HepG2 (cell line): ENCODE data around the gene VWA3B. TPM values are rescaled to one million over a fixed set of nuclear protein-coding genes. Genes with fewer than 3 reads are reported as not detected.

ENCODE experiments used
- ATAC-seq: fragments of 200-7000 bp; cut with Tn5 transposase; 3 replicates; pipeline ENCODE4 v1.9.1; 2020; ENCODE audit warnings: mild to moderate bottlenecking, moderate library complexity
- BruUV-seq: library from RNA; stranded (reverse); fragments of 400-500 nt; replicated peaks from 2 replicates; lab custom pipeline; 2021; lab: Mats Ljungman, UMichigan
- CTCF ChIA-PET: fragments of 300-600 bp; formaldehyde crosslinking; extraction: SDS; loops from one replicate; lab custom pipeline; 2021; ENCODE audit warnings: low total read pairs, inconsistent platforms, low intra/inter-chr PET ratio; lab: Yijun Ruan, JAX
- POLR2A ChIA-PET: fragments of 350-600 bp; sonication (Branson Sonifier 250); formaldehyde crosslinking; loops from one replicate; lab custom pipeline; 2020; ENCODE audit warnings: antibody characterized with exemption, inconsistent platforms; lab: Yijun Ruan, JAX
- DNase-seq: peaks from one replicate; pipeline ENCODE4 v3.0.0-alpha.2; 2015; ENCODE audit warnings: low spot score
- FAIRE-seq: peaks from 3 replicates; lab custom pipeline; 2011; peaks lifted over from hg19 to GRCh38; lab: Jason Lieb, UNC
- H2AFZ ChIP-seq: one replicate; pipeline ENCODE4 v1.6.1; 2011; ENCODE audit warnings: low read length, inconsistent platforms
- H3K27ac ChIP-seq: fragments of 300-600 bp; 3 replicates; pipeline ENCODE4 v1.8.0; 2011; ENCODE audit warnings: mixed run types, mild to moderate bottlenecking, mixed read lengths, low read length, inconsistent platforms; ENCODE audit not compliant: insufficient read depth; ENCODE audit errors: extremely low read length
- H3K27me3 ChIP-seq, 2 experiments: fragments of 200-600 bp in 1 of 2; 2 replicates in 1 of 2; 3 replicates in 1 of 2; pipeline versions ENCODE4 v1.6.0 to v1.8.0; 2011; ENCODE audit warnings: low read length in 2 of 2, mild to moderate bottlenecking in 2 of 2, moderate library complexity in 2 of 2, inconsistent platforms in 1 of 2; ENCODE audit not compliant: insufficient read depth in 2 of 2, control insufficient read depth in 1 of 2
- H3K36me3 ChIP-seq, 2 experiments: fragments of 200-600 bp in 1 of 2; replicated peaks in 1 of 2; 2 replicates in 1 of 2; 3 replicates in 1 of 2; pipeline versions ENCODE4 v1.5.1 to v1.8.0; 2011; ENCODE audit warnings: low read length in 2 of 2, inconsistent platforms in 1 of 2; ENCODE audit not compliant: insufficient read depth in 2 of 2, control insufficient read depth in 1 of 2
- H3K4me1 ChIP-seq: 2 replicates; pipeline ENCODE4 v1.5.1; 2012; ENCODE audit warnings: low read length, inconsistent platforms; ENCODE audit not compliant: insufficient read depth
- H3K4me2 ChIP-seq: 2 replicates; pipeline ENCODE4 v1.6.0; 2011; ENCODE audit warnings: low read depth, low read length, inconsistent platforms
- H3K4me3 ChIP-seq, 3 experiments: fragments of 200-600 bp in 1 of 3; sonication (generic), shearing (Covaris generic) in 1 of 3; replicated peaks in 1 of 3; 2 replicates each; pipeline ENCODE4 v1.5.1; 2011 to 2016; ENCODE audit warnings: low read length in 3 of 3, inconsistent platforms in 2 of 3, low read depth in 2 of 3, mild to moderate bottlenecking in 2 of 3, control low read depth in 1 of 3, mixed read lengths in 1 of 3; ENCODE audit not compliant: insufficient read depth in 1 of 3
- H3K79me2 ChIP-seq: one replicate; pipeline ENCODE4 v1.6.1; 2011; ENCODE audit warnings: low read length, inconsistent platforms; ENCODE audit not compliant: insufficient read depth
- H3K9ac ChIP-seq: 2 replicates; pipeline ENCODE4 v1.6.0; 2011; ENCODE audit warnings: mild to moderate bottlenecking, low read depth, low read length, inconsistent platforms; ENCODE audit not compliant: insufficient read depth
- H3K9me3 ChIP-seq: 2 replicates; pipeline ENCODE4 v1.5.1; 2012; ENCODE audit warnings: mild to moderate bottlenecking, low read length
- H4K20me1 ChIP-seq: 2 replicates; pipeline ENCODE4 v1.6.0; 2011; ENCODE audit warnings: inconsistent platforms, mild to moderate bottlenecking, low read length, moderate library complexity; ENCODE audit not compliant: insufficient read depth
- ATAD3A ChIP-seq: sonication (generic); formaldehyde crosslinking; IDR thresholded peaks from 2 replicates; pipeline ENCODE4 v1.4.0; 2020; ENCODE audit warnings: missing genetic modification reagents
- HOXA5 ChIP-seq: sonication (generic); formaldehyde crosslinking; IDR thresholded peaks from 2 replicates; pipeline ENCODE4 v1.4.0; 2020; ENCODE audit warnings: missing genetic modification reagents
- SNAI1 ChIP-seq: sonication (generic); formaldehyde crosslinking; IDR thresholded peaks from 2 replicates; pipeline ENCODE4 v1.5.0; 2020; ENCODE audit warnings: mild to moderate bottlenecking, missing genetic modification reagents, borderline replicate concordance
- TFDP1 ChIP-seq: IDR thresholded peaks from 2 replicates; pipeline ENCODE4 v1.6.1; 2016; ENCODE audit warnings: missing compliant biosample characterization, missing genetic modification reagents, borderline replicate concordance
- ZBTB25 ChIP-seq: IDR thresholded peaks from 2 replicates; pipeline ENCODE4 v1.6.1; 2018; ENCODE audit warnings: missing genetic modification reagents
- ZBTB7B ChIP-seq: sonication (generic); formaldehyde crosslinking; IDR thresholded peaks from 2 replicates; pipeline ENCODE4 v1.4.0; 2020; ENCODE audit warnings: missing genetic modification reagents
- ZFP90 ChIP-seq: sonication (generic); formaldehyde crosslinking; IDR thresholded peaks from 2 replicates; pipeline ENCODE4 v1.8.0; 2022; ENCODE audit warnings: missing genetic modification reagents, mild to moderate bottlenecking, inconsistent platforms, borderline replicate concordance
- ZHX2 ChIP-seq, 2 experiments: sonication (generic) in 1 of 2; formaldehyde crosslinking in 1 of 2; IDR thresholded peaks; 2 replicates each; pipeline versions ENCODE4 v1.6.1 to v1.9.0; 2014 to 2022; ENCODE audit warnings: antibody characterized with exemption in 1 of 2, borderline replicate concordance in 1 of 2, inconsistent platforms in 1 of 2, low read depth in 1 of 2, missing genetic modification reagents in 1 of 2
- ZNF569 ChIP-seq: sonication (generic); formaldehyde crosslinking; IDR thresholded peaks from 2 replicates; pipeline ENCODE4 v1.5.0; 2020; ENCODE audit warnings: mild to moderate bottlenecking, missing genetic modification reagents, moderate library complexity, borderline replicate concordance
- ZNF574 ChIP-seq: sonication (generic); formaldehyde crosslinking; IDR thresholded peaks from 2 replicates; pipeline ENCODE4 v1.4.0; 2020; ENCODE audit warnings: missing genetic modification reagents
- ZNF703 ChIP-seq: sonication (generic); formaldehyde crosslinking; IDR thresholded peaks from 2 replicates; pipeline ENCODE4 v1.5.1; 2020; ENCODE audit warnings: missing genetic modification reagents, mild to moderate bottlenecking, moderate library complexity, borderline replicate concordance
- ZNF784 ChIP-seq: sonication (generic); formaldehyde crosslinking; IDR thresholded peaks from 2 replicates; pipeline ENCODE4 v1.5.1; 2020; ENCODE audit warnings: missing genetic modification reagents, mild to moderate bottlenecking, borderline replicate concordance
- WGBS: methylation state at CpG from one replicate; pipeline ENCODE4 v1.1.6; 2017; ENCODE audit warnings: low lambda C conversion rate; 5-methylcytosine and 5-hydroxymethylcytosine counted together
- in situ Hi-C: cut with HindIII; loops from 2 replicates; pipeline ENCODE4 v1.10.0; 2017; ENCODE audit warnings: low pct_unique_long_range_greater_than_20kb; ENCODE audit not compliant: extremely low pct_ligation_motif_present
- intact Hi-C: fragments of 100-400 bp; cut with micrococcal nuclease; formaldehyde crosslinking; loops from one replicate; pipeline ENCODE4 v1.10.0; 2022; ENCODE audit not compliant: unreplicated experiment
- polyA plus RNA-seq, 8 experiments: library from polyadenylated mRNA; depleted of rRNA in 3 of 8; stranded (reverse) in 7 of 8; unstranded in 1 of 8; fragments of >200 nt; fragmentation: Illumina TruSeq in 4 of 8; extraction: Trizol in 4 of 8; gene quantifications; 2 replicates each; pipeline versions ENCODE4 v1.2.1 to v1.2.3, GENCODE V29; 2011 to 2016; ENCODE audit warnings: low read depth in 4 of 8, missing spikeins in 1 of 8, mixed read lengths in 1 of 8; ENCODE audit not compliant: insufficient read depth in 1 of 8
- total RNA-seq, 5 experiments: library from RNA; depleted of rRNA; stranded (reverse); fragments of >200 nt; fragmentation: Illumina TruSeq; extraction: Trizol; gene quantifications; 2 replicates each; pipeline ENCODE4 v1.2.3, GENCODE V29; 2016; ENCODE audit warnings: low read depth in 1 of 5

VWA3B gene
- total and polyA plus RNA-seq, 2 of the 13 experiments (the other 11 are each of a cell fraction or from before 2014, with no cell fraction given) = not detected

- no TSS peak for BruUV-seq
- ChIA-PET POLR2A (no interaction called here), CTCF (no interaction called here)
- 45% methylated on average over 4 of the region's 4 CpGs for WGBS
- FAIRE-seq = no peak
- Histone ChIP-seq H3K79me2 (no peaks in the 10 kb centered on the region), H3K4me2 (no peak overlapping the region), H3K27me3 (peaks cover 0 to 24% of the 10 kb centered on the region in 2 experiments; a peak in 4 of 5 replicates), H3K4me1 (no peaks in the 10 kb centered on the region), H3K36me3 (no peaks in the 10 kb centered on the region), H3K9ac (no peak overlapping the region), H3K4me3 (no peak overlapping the region), H4K20me1 (no peaks in the 10 kb centered on the region), H3K9me3 (peaks cover under 1% of the 10 kb centered on the region; the same call in 1 of the 2 replicates), H2AFZ (no peak overlapping the region), H3K27ac (no peak overlapping the region)
- ATAC-seq = no peak
- in situ Hi-C loops = no loop called here
- intact Hi-C loops = no loop called here
- no peak for DNase-seq
- TF ChIP-seq SNAI1 (CRISPR knock-in tag) = no peak
- no peak for TF ChIP-seq ZHX2 (IDR thresholded peaks at IDR 0.05; ENCODE audit: low read depth)
- TF ChIP-seq ZHX2 (CRISPR knock-in tag; IDR thresholded peaks at IDR 0.05; ENCODE audit: borderline replicate concordance) = no peak
- TF ChIP-seq ZNF574 (CRISPR knock-in tag) = no peak
- no peak for TF ChIP-seq ZNF784 (CRISPR knock-in tag)
- TF ChIP-seq ATAD3A (CRISPR knock-in tag) = no peak
- no peak for TF ChIP-seq HOXA5 (CRISPR knock-in tag)
- TF ChIP-seq ZNF569 (CRISPR knock-in tag) = no peak
- no peak for TF ChIP-seq ZBTB7B
- TF ChIP-seq ZNF703 (CRISPR knock-in tag) = no peak
- no peak for TF ChIP-seq ZFP90 (CRISPR knock-in tag)
- no peak for TF ChIP-seq TFDP1
- no peak for TF ChIP-seq ZBTB25 (CRISPR knock-in tag)
Measured at GRCh38 chr2:98314251-98314650, 227.3 kb downstream of the VWA3B start.
